CD8-positive, alpha-beta memory T cell (primary cell): ENCODE results near the gene SCML2. TPM values are rescaled to one million over a fixed set of nuclear protein-coding genes. Genes with fewer than 3 reads are reported as not detected.

Experiments used
- CTCF ChIA-PET: fragments of 350-600 bp; sonication (Branson Sonifier 250); formaldehyde crosslinking; loops from one replicate; lab custom pipeline; 2021; ENCODE audit warnings: antibody characterized with exemption; lab: Charles Lee
- POLR2A ChIA-PET: fragments of 350-600 bp; sonication (Branson Sonifier 250); formaldehyde crosslinking; loops from one replicate; lab custom pipeline; 2021; ENCODE audit warnings: antibody characterized with exemption; lab: Charles Lee
- DNase-seq, 5 donors: peaks; one replicate each; pipeline versions ENCODE4 v3.0.0 to v3.0.0-alpha.2; 2020 to 2022; ENCODE audit warnings: mixed read lengths in 1 of 5
- H3K27ac ChIP-seq: one replicate; pipeline ENCODE4 v1.7.0; 2013; ENCODE audit warnings: low read depth, mild to moderate bottlenecking, low read length, moderate library complexity
- H3K27me3 ChIP-seq: 2 replicates; pipeline ENCODE4 v1.7.0; 2013; ENCODE audit warnings: low read length, mild to moderate bottlenecking; ENCODE audit not compliant: insufficient read depth, poor library complexity, severe bottlenecking
- H3K36me3 ChIP-seq: 2 replicates; pipeline ENCODE4 v1.7.0; 2013; ENCODE audit warnings: mild to moderate bottlenecking, low read length, moderate library complexity; ENCODE audit not compliant: insufficient read depth
- H3K4me1 ChIP-seq: 2 replicates; pipeline ENCODE4 v1.7.0; 2013; ENCODE audit warnings: mild to moderate bottlenecking, low read length, moderate library complexity; ENCODE audit not compliant: insufficient read depth
- H3K4me3 ChIP-seq: 2 replicates; pipeline ENCODE4 v1.7.0; 2013; ENCODE audit warnings: mild to moderate bottlenecking, low read length
- H3K9me3 ChIP-seq: 2 replicates; pipeline ENCODE4 v1.7.0; 2013; ENCODE audit warnings: mild to moderate bottlenecking, low read length
- H3K27ac Mint-ChIP-seq, 8 donors: one replicate each; pipeline ENCODE4 v1.8.0; 2020 to 2021; ENCODE audit warnings: mixed read lengths in 8 of 8, mild to moderate bottlenecking in 6 of 8, inconsistent platforms in 3 of 8, moderate library complexity in 3 of 8
- H3K27me3 Mint-ChIP-seq, 2 donors: one replicate each; pipeline ENCODE4 v1.8.0; 2020 to 2021; ENCODE audit warnings: mixed read lengths in 2 of 2, mild to moderate bottlenecking in 1 of 2, moderate library complexity in 1 of 2
- H3K36me3 Mint-ChIP-seq, 3 donors: one replicate each; pipeline ENCODE4 v1.8.0; 2020 to 2021; ENCODE audit warnings: mixed read lengths in 3 of 3, inconsistent platforms in 1 of 3, mild to moderate bottlenecking in 1 of 3
- H3K4me1 Mint-ChIP-seq, 3 donors: one replicate each; pipeline ENCODE4 v1.8.0; 2020 to 2021; ENCODE audit warnings: mixed read lengths in 3 of 3, inconsistent platforms in 1 of 3, mild to moderate bottlenecking in 1 of 3
- H3K4me3 Mint-ChIP-seq, 7 donors: one replicate each; pipeline ENCODE4 v1.8.0; 2020 to 2021; ENCODE audit warnings: mixed read lengths in 7 of 7, mild to moderate bottlenecking in 6 of 7, moderate library complexity in 4 of 7, inconsistent platforms in 2 of 7
- H3K9me3 Mint-ChIP-seq, 5 donors: one replicate each; pipeline ENCODE4 v1.8.0; 2020 to 2022; ENCODE audit warnings: mixed read lengths in 5 of 5, mild to moderate bottlenecking in 3 of 5, moderate library complexity in 2 of 5, inconsistent platforms in 1 of 5
- polyA plus RNA-seq: library from polyadenylated mRNA; unstranded; fragments of 300-500 nt; fragmentation: Illumina TruSeq; gene quantifications from one replicate; pipeline ENCODE4 v1.2.3, GENCODE V29; 2021
- total RNA-seq, 2 experiments: library from RNA; stranded (reverse); gene quantifications; one replicate each; pipeline ENCODE4 v1.2.3, GENCODE V29; 2021

Gene SCML2
- total and polyA plus RNA-seq, 3 experiments from 2014 or later: 0.58 to 3.3 (median 2.8) TPM

DNA sequence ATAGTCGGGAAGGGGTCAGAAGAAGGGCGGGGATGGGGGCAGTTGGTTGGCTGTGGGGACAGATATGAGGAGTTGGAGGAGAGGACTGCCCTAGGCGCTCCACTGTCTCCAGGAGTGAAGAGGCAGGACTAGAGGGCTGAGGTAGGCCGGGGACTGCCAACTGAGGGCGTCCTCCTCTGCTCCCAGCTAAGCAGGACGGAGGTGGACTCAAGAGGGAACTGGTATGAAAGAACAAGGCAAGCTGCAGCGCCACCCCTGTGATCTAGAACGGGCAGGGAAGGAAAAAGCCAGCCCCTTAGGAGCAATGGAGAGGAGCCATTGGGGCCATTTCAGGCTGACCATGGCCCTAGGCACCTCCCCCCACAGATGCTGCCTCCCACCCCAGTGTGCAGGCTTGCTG is 147.8 kb downstream of the SCML2 start:
- H3K36me3 ChIP-seq: no peaks in the 10 kb centered on the region
- Mint-ChIP-seq H3K27ac (no peak overlapping the region), H3K27me3 (peaks cover 0 to 6% of the 10 kb centered on the region in 2 donors), H3K4me3 (no peak overlapping the region), H3K9me3 (peaks cover 0 to 5% (median 2%) of the 10 kb centered on the region in 5 donors), H3K4me1 (no peaks in the 10 kb centered on the region), H3K36me3 (no peaks in the 10 kb centered on the region)
- no peaks in the 10 kb centered on the region for H3K9me3 ChIP-seq
- DNase-seq: no peak
- no peaks in the 10 kb centered on the region for H3K27me3 ChIP-seq
- CTCF ChIA-PET: no interaction called here
- H3K4me1 ChIP-seq: no peaks in the 10 kb centered on the region
- POLR2A ChIA-PET: no interaction called here
- H3K27ac ChIP-seq: no peak overlapping the region
- H3K4me3 ChIP-seq: no peak overlapping the region

DNA sequence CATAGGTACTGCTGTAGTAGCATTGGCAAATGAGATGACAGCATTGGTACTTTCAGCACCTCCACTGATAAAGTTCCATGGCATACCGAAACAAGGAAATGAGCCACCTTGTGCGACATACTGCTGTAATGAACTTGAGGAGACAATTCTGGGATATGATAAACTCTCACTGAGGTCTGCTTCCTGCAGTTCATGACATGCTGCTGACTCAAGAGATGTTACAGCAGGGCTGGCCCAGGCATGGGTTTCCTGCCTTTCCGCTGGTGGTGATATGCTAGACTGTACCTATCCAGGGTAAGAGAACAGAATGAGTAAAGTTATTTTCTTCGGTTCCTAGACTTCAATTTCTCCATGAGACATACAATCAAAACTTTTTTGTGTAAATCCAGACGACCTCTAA is 150.9 kb downstream of the SCML2 start:
- peaks cover 0 to 6% of the 10 kb centered on the region in 2 donors for H3K27me3 Mint-ChIP-seq
- no peaks in the 10 kb centered on the region for H3K27me3 ChIP-seq
- no peaks in the 10 kb centered on the region for H3K36me3 ChIP-seq
- H3K4me3 Mint-ChIP-seq: no peak overlapping the region
- H3K9me3 Mint-ChIP-seq: peaks cover 0 to 5% (median 2%) of the 10 kb centered on the region in 5 donors
- no peaks in the 10 kb centered on the region for H3K9me3 ChIP-seq
- DNase-seq: no peak
- H3K4me3 ChIP-seq: no peak overlapping the region
- no peaks in the 10 kb centered on the region for H3K4me1 Mint-ChIP-seq
- H3K27ac ChIP-seq: no peak overlapping the region
- ChIA-PET CTCF (no interaction called here), POLR2A (no interaction called here)
- H3K4me1 ChIP-seq: no peaks in the 10 kb centered on the region
- H3K27ac Mint-ChIP-seq: no peak overlapping the region
- H3K36me3 Mint-ChIP-seq: no peaks in the 10 kb centered on the region

DNA sequence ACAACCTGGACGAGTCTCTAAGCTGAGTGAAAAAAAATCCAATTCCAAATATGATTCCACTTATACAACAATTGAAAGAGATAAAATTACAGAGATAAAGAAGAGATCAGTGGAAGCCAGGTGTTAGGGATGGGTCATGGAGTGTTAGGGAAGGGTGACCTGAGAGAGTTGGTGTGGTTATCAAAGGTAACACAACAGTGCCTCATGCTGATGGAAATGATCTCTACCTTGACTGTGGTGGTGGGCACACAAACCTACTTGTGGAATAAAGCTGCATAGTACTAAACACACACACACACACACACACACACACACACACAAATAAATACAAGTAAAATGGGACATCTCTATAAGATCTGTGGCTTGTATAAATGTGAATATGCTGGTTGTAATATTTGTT is 159.8 kb downstream of the SCML2 start:
- peaks cover 0 to 2% (median 0%) of the 10 kb centered on the region in 5 donors for H3K9me3 Mint-ChIP-seq
- H3K4me3 Mint-ChIP-seq: no peak overlapping the region
- Histone ChIP-seq H3K27ac (no peak overlapping the region), H3K4me1 (no peaks in the 10 kb centered on the region), H3K9me3 (no peaks in the 10 kb centered on the region), H3K4me3 (no peak overlapping the region), H3K36me3 (no peaks in the 10 kb centered on the region), H3K27me3 (no peaks in the 10 kb centered on the region)
- H3K27me3 Mint-ChIP-seq: no peaks in the 10 kb centered on the region
- CTCF ChIA-PET: no interaction called here
- DNase-seq: no peak
- POLR2A ChIA-PET: no interaction called here
- no peaks in the 10 kb centered on the region for H3K36me3 Mint-ChIP-seq
- H3K4me1 Mint-ChIP-seq: no peaks in the 10 kb centered on the region
- H3K27ac Mint-ChIP-seq: no peak overlapping the region

Other genes with a start within 250 kb of the SCML2 start
- not detected for gene BEND2, start 133.8 kb downstream of the SCML2 start, total RNA-seq
- gene BEND2, start 133.8 kb downstream of the SCML2 start, polyA plus RNA-seq: not detected
- gene CDKL5, start 70.9 kb upstream of the SCML2 start, total RNA-seq: 1 to 10 TPM; 1.5 to 2.6 TPM
- 1.2 TPM for gene CDKL5, start 70.9 kb upstream of the SCML2 start, polyA plus RNA-seq